Measurements from ENCODE around the gene RPS15A. TPM values are rescaled to one million over a fixed set of nuclear protein-coding genes. Genes with fewer than 3 reads are reported as not detected.
"Not testable (repeated sequence)": the region's sequence is repeated elsewhere in the genome, so short reads cannot be mapped to it uniquely, and the experiment has no call there.

The RPS15A gene
- total RNA-seq, 2 donors from 2014 or later, result 1,011 to 1,121 TPM

- H3K4me1 ChIP-seq, result peaks cover 16% of the 10 kb centered on the region
- no peaks in the 10 kb centered on the region for H3K9me3 ChIP-seq
- no peak for DNase-seq
- intact Hi-C loops (cut with DNase I), result no loop called here
- H3K9ac ChIP-seq (ENCODE audit: low read depth in 2 of 2, low read length in 2 of 2), result no peak overlapping the region
- no peak overlapping the region for H3K27ac ChIP-seq
- peaks cover 7% of the 10 kb centered on the region for H3K36me3 ChIP-seq
- no peaks in the 10 kb centered on the region for H3K27me3 ChIP-seq
- TF ChIP-seq CTCF (IDR thresholded peaks at IDR 0.05), result no peak
- H3K4me3 ChIP-seq, result no peak overlapping the region
These were observed 6.4 kb downstream of the RPS15A start for GRCh38 chr16:18783430-18784341.

GRCh38 chr16:18782697-18783429 lies 7.3 kb downstream of the RPS15A start:
- no peak overlapping the region for H3K9ac ChIP-seq (ENCODE audit: low read depth in 2 of 2, low read length in 2 of 2)
- no peaks in the 10 kb centered on the region for H3K9me3 ChIP-seq
- DNase-seq, result no peak
- peaks cover 7% of the 10 kb centered on the region for H3K36me3 ChIP-seq
- TF ChIP-seq CTCF (IDR thresholded peaks at IDR 0.05), result no peak
- H3K4me1 ChIP-seq, result peaks cover 10% of the 10 kb centered on the region
- no peaks in the 10 kb centered on the region for H3K27me3 ChIP-seq
- intact Hi-C loops (cut with DNase I), result no loop called here
- no peak overlapping the region for H3K27ac ChIP-seq
- no peak overlapping the region for H3K4me3 ChIP-seq

- DNase-seq; H3K36me3 ChIP-seq; intact Hi-C loops (cut with DNase I): not testable (repeated sequence)
These were observed 8.9 kb downstream of the RPS15A start for GRCh38 chr16:18781232-18781631.

GRCh38 chr16:18780460-18781026 lies 9.6 kb downstream of the RPS15A start:
- H3K27ac ChIP-seq; H3K9ac ChIP-seq (ENCODE audit: low read depth in 2 of 2, low read length in 2 of 2); H3K4me1 ChIP-seq; H3K4me3 ChIP-seq; H3K36me3 ChIP-seq; DNase-seq; H3K27me3 ChIP-seq; H3K9me3 ChIP-seq; intact Hi-C loops (cut with DNase I): not testable (repeated sequence)

More at GRCh38 chr16:18781232-18781631, 8.9 kb downstream of the RPS15A start:
- not testable (repeated sequence) for H3K27ac ChIP-seq; H3K4me1 ChIP-seq; H3K27me3 ChIP-seq; H3K4me3 ChIP-seq; H3K9me3 ChIP-seq; H3K9ac ChIP-seq (ENCODE audit: low read depth in 2 of 2, low read length in 2 of 2)

- not testable (repeated sequence) for H3K4me3 ChIP-seq
These were observed 12.5 kb downstream of the RPS15A start for GRCh38 chr16:18777664-18778063.

GRCh38 chr16:18776334-18776733 lies 13.8 kb downstream of the RPS15A start:
- H3K36me3 ChIP-seq; H3K27me3 ChIP-seq; H3K4me3 ChIP-seq; H3K4me1 ChIP-seq; intact Hi-C loops (cut with DNase I); H3K9me3 ChIP-seq; H3K27ac ChIP-seq; H3K9ac ChIP-seq (ENCODE audit: low read depth in 2 of 2, low read length in 2 of 2); DNase-seq: not testable (repeated sequence)

More at GRCh38 chr16:18777664-18778063, 12.5 kb downstream of the RPS15A start:
- H3K36me3 ChIP-seq; H3K27ac ChIP-seq; H3K27me3 ChIP-seq; H3K9ac ChIP-seq (ENCODE audit: low read depth in 2 of 2, low read length in 2 of 2); H3K9me3 ChIP-seq; H3K4me1 ChIP-seq; intact Hi-C loops (cut with DNase I); DNase-seq: not testable (repeated sequence)

GRCh38 chr16:18774651-18775050 lies 15.5 kb downstream of the RPS15A start:
- H3K9me3 ChIP-seq; intact Hi-C loops (cut with DNase I); H3K36me3 ChIP-seq; H3K4me3 ChIP-seq; H3K4me1 ChIP-seq; H3K27me3 ChIP-seq; H3K27ac ChIP-seq; H3K9ac ChIP-seq (ENCODE audit: low read depth in 2 of 2, low read length in 2 of 2); DNase-seq: not testable (repeated sequence)

GRCh38 chr16:18772171-18772570 lies 18.0 kb downstream of the RPS15A start:
- H3K9me3 ChIP-seq; H3K27ac ChIP-seq; H3K4me1 ChIP-seq; H3K4me3 ChIP-seq; DNase-seq; intact Hi-C loops (cut with DNase I); H3K9ac ChIP-seq (ENCODE audit: low read depth in 2 of 2, low read length in 2 of 2); H3K36me3 ChIP-seq; H3K27me3 ChIP-seq: not testable (repeated sequence)

GRCh38 chr16:18770336-18770962 lies 19.7 kb downstream of the RPS15A start:
- H3K36me3 ChIP-seq; H3K4me3 ChIP-seq; H3K9ac ChIP-seq (ENCODE audit: low read depth in 2 of 2, low read length in 2 of 2); DNase-seq; H3K27me3 ChIP-seq; intact Hi-C loops (cut with DNase I); H3K9me3 ChIP-seq; H3K27ac ChIP-seq; H3K4me1 ChIP-seq: not testable (repeated sequence)

GRCh38 chr16:18767217-18767616 lies 22.9 kb downstream of the RPS15A start:
- H3K4me3 ChIP-seq; H3K4me1 ChIP-seq; H3K9ac ChIP-seq (ENCODE audit: low read depth in 2 of 2, low read length in 2 of 2); DNase-seq; intact Hi-C loops (cut with DNase I); H3K9me3 ChIP-seq; H3K36me3 ChIP-seq; H3K27me3 ChIP-seq; H3K27ac ChIP-seq: not testable (repeated sequence)

- DNase-seq; H3K27me3 ChIP-seq; intact Hi-C loops (cut with DNase I); H3K9ac ChIP-seq (ENCODE audit: low read depth in 2 of 2, low read length in 2 of 2); H3K36me3 ChIP-seq; H3K4me1 ChIP-seq; H3K4me3 ChIP-seq; H3K9me3 ChIP-seq; H3K27ac ChIP-seq: not testable (repeated sequence)
These were observed 27.4 kb downstream of the RPS15A start for GRCh38 chr16:18762713-18763112.
